H9 (cell line): ENCODE data around the gene PRRT2. TPM values are rescaled to one million over a fixed set of nuclear protein-coding genes. Genes with fewer than 3 reads are reported as not detected.
A peak's percentile ranks its signal among the peaks of the same experiment; 100 is the strongest.

Source experiments
- DNase-seq: peaks from one replicate; pipeline ENCODE4 v3.0.0-alpha.2; 2017
- H2AFZ ChIP-seq: one replicate; pipeline ENCODE4 v1.6.1; 2013; ENCODE audit warnings: mild to moderate bottlenecking, low read length, control low read depth, moderate library complexity
- H2AK5ac ChIP-seq: 2 replicates; pipeline ENCODE4 v1.6.1; 2013; ENCODE audit warnings: low read length, control low read depth, mixed read lengths; ENCODE audit not compliant: insufficient read length
- H2BK120ac ChIP-seq: one replicate; pipeline ENCODE4 v1.6.1; 2013; ENCODE audit warnings: low read depth, mild to moderate bottlenecking, low read length, control low read depth, inconsistent platforms; ENCODE audit not compliant: poor library complexity, severe bottlenecking
- H2BK12ac ChIP-seq: 2 replicates; pipeline ENCODE4 v1.6.1; 2013; ENCODE audit warnings: low read length, control low read depth, mixed read lengths, low read depth; ENCODE audit not compliant: insufficient read length
- H2BK15ac ChIP-seq: 2 replicates; pipeline ENCODE4 v1.6.1; 2013; ENCODE audit warnings: low read depth, low read length, control low read depth
- H2BK20ac ChIP-seq: one replicate; pipeline ENCODE4 v1.6.1; 2013; ENCODE audit warnings: low read depth, mild to moderate bottlenecking, low read length, control low read depth, inconsistent platforms; ENCODE audit not compliant: poor library complexity, severe bottlenecking
- H2BK5ac ChIP-seq: 2 replicates; pipeline ENCODE4 v1.6.1; 2013; ENCODE audit warnings: low read length, control low read depth, mixed read lengths; ENCODE audit not compliant: insufficient read length
- H3K14ac ChIP-seq: 2 replicates; pipeline ENCODE4 v1.6.1; 2013; ENCODE audit warnings: low read length, control low read depth; ENCODE audit not compliant: insufficient read depth
- H3K18ac ChIP-seq: 2 replicates; pipeline ENCODE4 v1.6.1; 2013; ENCODE audit warnings: low read depth, mild to moderate bottlenecking, mixed read lengths, low read length, control low read depth; ENCODE audit not compliant: insufficient read length
- H3K23ac ChIP-seq: 2 replicates; pipeline ENCODE4 v1.6.1; 2013; ENCODE audit warnings: low read length, control low read depth, mixed read lengths, low read depth; ENCODE audit not compliant: insufficient read length
- H3K23me2 ChIP-seq: 2 replicates; pipeline ENCODE4 v1.6.1; 2013; ENCODE audit warnings: low read depth, mild to moderate bottlenecking, mixed read lengths, low read length, control low read depth; ENCODE audit not compliant: insufficient read length, poor library complexity, severe bottlenecking
- H3K27ac ChIP-seq: 2 replicates; pipeline ENCODE4 v1.5.1; 2013; ENCODE audit warnings: low read length, control low read depth, mixed read lengths, low read depth; ENCODE audit not compliant: insufficient read length
- H3K27me3 ChIP-seq: 2 replicates; pipeline ENCODE4 v1.6.1; 2013; ENCODE audit warnings: low read length, control low read depth, inconsistent platforms; ENCODE audit not compliant: insufficient read depth
- H3K4ac ChIP-seq: 2 replicates; pipeline ENCODE4 v1.6.1; 2013; ENCODE audit warnings: low read depth, mild to moderate bottlenecking, control low read depth, inconsistent platforms, low read length, moderate library complexity
- H3K4me1 ChIP-seq: 2 replicates; pipeline ENCODE4 v1.6.1; 2013; ENCODE audit warnings: low read length, control low read depth, inconsistent platforms; ENCODE audit not compliant: insufficient read depth
- H3K4me2 ChIP-seq: 2 replicates; pipeline ENCODE4 v1.6.1; 2013; ENCODE audit warnings: low read length, control low read depth, mixed read lengths; ENCODE audit not compliant: insufficient read length, insufficient read depth
- H3K56ac ChIP-seq: 2 replicates; pipeline ENCODE4 v1.6.1; 2013; ENCODE audit warnings: low read depth, mild to moderate bottlenecking, mixed read lengths, low read length, control low read depth; ENCODE audit not compliant: insufficient read length
- H3K79me1 ChIP-seq: 2 replicates; pipeline ENCODE4 v1.6.1; 2013; ENCODE audit warnings: low read depth, mild to moderate bottlenecking, moderate library complexity, low read length, control low read depth, inconsistent platforms; ENCODE audit not compliant: insufficient read depth, poor library complexity, severe bottlenecking
- H3K79me2 ChIP-seq: 2 replicates; pipeline ENCODE4 v1.6.1; 2013; ENCODE audit warnings: low read length, control low read depth, inconsistent platforms; ENCODE audit not compliant: insufficient read depth
- H3K9ac ChIP-seq: 2 replicates; pipeline ENCODE4 v1.6.1; 2013; ENCODE audit warnings: low read length, control low read depth, mixed read lengths; ENCODE audit not compliant: insufficient read length; ENCODE audit errors: extremely low read depth
- H3K9me3 ChIP-seq: one replicate; pipeline ENCODE4 v1.6.1; 2013; ENCODE audit warnings: low read depth, low read length, inconsistent platforms; ENCODE audit not compliant: control insufficient read depth
- H3T11ph ChIP-seq: one replicate; pipeline ENCODE4 v1.6.1; 2013; ENCODE audit warnings: mild to moderate bottlenecking, low read length, control low read depth, inconsistent platforms
- H4K20me1 ChIP-seq: one replicate; pipeline ENCODE4 v1.6.1; 2013; ENCODE audit not compliant: control insufficient read depth, insufficient read length, insufficient read depth
- H4K5ac ChIP-seq: 2 replicates; pipeline ENCODE4 v1.6.1; 2013; ENCODE audit warnings: low read depth, mild to moderate bottlenecking, mixed read lengths, low read length, control low read depth; ENCODE audit not compliant: insufficient read length
- H4K8ac ChIP-seq: replicated peaks from 2 replicates; pipeline ENCODE4 v1.6.1; 2013; ENCODE audit warnings: low read length, control low read depth, mixed read lengths, low read depth; ENCODE audit not compliant: insufficient read length
- H4K91ac ChIP-seq: 2 replicates; pipeline ENCODE4 v1.6.1; 2013; ENCODE audit warnings: low read depth, mild to moderate bottlenecking, moderate library complexity, mixed read lengths, low read length, control low read depth; ENCODE audit not compliant: insufficient read length
- H3K27ac Mint-ChIP-seq, 3 experiments: 2 replicates in 2 of 3; 3 replicates in 1 of 3; pipeline ENCODE4 v1.8.0; 2020 to 2021; ENCODE audit warnings: mixed read lengths in 3 of 3, mild to moderate bottlenecking in 1 of 3, moderate library complexity in 1 of 3
- H3K27me3 Mint-ChIP-seq: 2 replicates; pipeline ENCODE4 v1.8.0; 2021; ENCODE audit warnings: low read depth, mild to moderate bottlenecking, moderate library complexity, mixed read lengths
- H3K36me3 Mint-ChIP-seq, 3 experiments: 2 replicates in 2 of 3; 3 replicates in 1 of 3; pipeline ENCODE4 v1.8.0; 2020 to 2021; ENCODE audit warnings: low read depth in 3 of 3, mixed read lengths in 3 of 3; ENCODE audit not compliant: insufficient read depth in 1 of 3
- H3K4me1 Mint-ChIP-seq, 2 experiments: 2 replicates each; pipeline ENCODE4 v1.8.0; 2020; ENCODE audit warnings: mixed read lengths in 2 of 2
- H3K4me3 Mint-ChIP-seq, 2 experiments: 2 replicates in 1 of 2; 3 replicates in 1 of 2; pipeline ENCODE4 v1.8.0; 2020 to 2021; ENCODE audit warnings: mild to moderate bottlenecking in 2 of 2, mixed read lengths in 2 of 2, moderate library complexity in 1 of 2
- H3K9me3 Mint-ChIP-seq, 2 experiments: 2 replicates in 1 of 2; 3 replicates in 1 of 2; pipeline ENCODE4 v1.8.0; 2020; ENCODE audit warnings: mild to moderate bottlenecking in 2 of 2, mixed read lengths in 2 of 2, moderate library complexity in 1 of 2
- WGBS: extraction: QIAGEN DNeasy Blood & Tissue Kit; methylation state at CpG from one replicate; pipeline ENCODE4 v1.1.7; 2013; ENCODE audit warnings: missing lambda C conversion rate, low lambda C conversion rate, mixed read lengths; ENCODE audit not compliant: insufficient read length; ENCODE audit errors: extremely low coverage; 5-methylcytosine and 5-hydroxymethylcytosine counted together
- total RNA-seq: library from RNA; stranded (reverse); gene quantifications from 2 replicates; pipeline ENCODE4 v1.2.1, GENCODE V29; 2021
- TF ChIP-seq, protein P1 (sequence below): fragments of 200-600 bp; sonication (generic); conservative IDR thresholded peaks from 3 replicates; pipeline ENCODE4 v1.8.0; 2021; ENCODE audit warnings: antibody characterized with exemption, mild to moderate bottlenecking

The PRRT2 gene
- total RNA-seq, 1 experiment from 2014 or later = 14.6 TPM

DNA sequence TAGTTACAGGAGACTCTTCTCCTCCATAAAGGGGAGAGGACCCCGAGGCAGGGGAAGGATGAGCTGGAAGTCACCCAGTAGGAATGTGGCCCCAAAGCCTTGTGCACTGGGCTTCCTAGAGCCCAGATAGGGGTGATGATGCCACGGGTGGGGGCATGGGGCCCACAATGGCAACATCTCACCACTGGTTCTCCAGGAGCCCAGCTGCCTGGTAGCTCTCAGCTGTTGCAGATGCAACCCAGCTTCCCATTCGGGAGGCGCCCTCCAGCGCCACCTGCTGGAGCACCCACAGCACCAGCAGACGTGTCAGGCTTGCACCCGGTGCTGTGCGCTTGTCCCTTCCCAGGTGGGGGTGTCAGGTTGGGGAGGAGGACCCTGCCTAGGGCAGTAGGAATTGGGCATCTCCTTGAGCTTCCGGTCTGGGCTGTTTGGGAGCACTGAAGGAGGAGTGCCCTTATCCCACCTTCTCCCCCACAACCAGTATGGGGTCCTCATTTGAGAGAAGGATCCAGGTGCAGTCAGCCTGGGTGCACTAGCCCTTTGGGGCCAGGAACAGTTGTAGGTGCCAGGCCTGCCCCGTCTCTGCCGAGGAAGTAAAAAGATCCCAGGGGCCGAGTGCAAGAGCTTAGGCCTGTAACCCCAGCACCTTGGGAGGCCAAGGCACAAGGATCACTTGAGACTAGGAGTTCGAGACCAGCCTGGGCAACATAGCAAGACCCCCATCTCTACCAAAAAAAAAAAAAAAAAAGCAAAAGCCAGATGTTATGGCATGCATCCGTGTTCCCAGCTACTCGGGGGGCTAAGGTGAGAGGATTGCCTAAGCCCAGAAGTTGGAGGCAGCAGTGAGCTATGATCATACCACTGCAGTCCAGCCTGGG, 36.7 kb downstream of the PRRT2 start:
- Histone ChIP-seq H3K23me2 (no peaks in the 10 kb centered on the region), H2BK12ac (no peak overlapping the region), H4K8ac (no peak overlapping the region), H3K79me1 (no peaks in the 10 kb centered on the region), H3K23ac (no peak overlapping the region), H3T11ph (no peak overlapping the region), H3K27ac (no peak overlapping the region), H3K9ac (no peak overlapping the region), H4K5ac (no peak overlapping the region), H2AFZ (no peak overlapping the region), H3K4me2 (no peak overlapping the region), H3K79me2 (no peaks in the 10 kb centered on the region), H2BK20ac (no peak overlapping the region), H2BK120ac (no peak overlapping the region), H2BK15ac (no peak overlapping the region), H3K56ac (no peak overlapping the region), H3K14ac (no peak overlapping the region), H2BK5ac (no peak overlapping the region), H3K4ac (no peak overlapping the region), H3K18ac (no peak overlapping the region), H4K20me1 (no peaks in the 10 kb centered on the region), H3K9me3 (no peaks in the 10 kb centered on the region), H3K27me3 (no peaks in the 10 kb centered on the region), H4K91ac (no peak overlapping the region), H2AK5ac (no peak overlapping the region), H3K4me1 (no peaks in the 10 kb centered on the region)
- Mint-ChIP-seq H3K4me1 (peaks cover 7 to 10% of the 10 kb centered on the region in 2 experiments), H3K9me3 (no peaks in the 10 kb centered on the region), H3K27ac (no peak overlapping the region), H3K36me3 (peaks cover 0 to 5% (median 0%) of the 10 kb centered on the region in 3 experiments; a peak in 2 of 7 replicates), H3K4me3 (no peak overlapping the region; a peak in 1 of 5 replicates), H3K27me3 (no peaks in the 10 kb centered on the region)
- peak; percentile 84 for DNase-seq
- WGBS = no CpG with 5 or more reads among the region's 15 CpGs
- TF ChIP-seq, protein P1, sequence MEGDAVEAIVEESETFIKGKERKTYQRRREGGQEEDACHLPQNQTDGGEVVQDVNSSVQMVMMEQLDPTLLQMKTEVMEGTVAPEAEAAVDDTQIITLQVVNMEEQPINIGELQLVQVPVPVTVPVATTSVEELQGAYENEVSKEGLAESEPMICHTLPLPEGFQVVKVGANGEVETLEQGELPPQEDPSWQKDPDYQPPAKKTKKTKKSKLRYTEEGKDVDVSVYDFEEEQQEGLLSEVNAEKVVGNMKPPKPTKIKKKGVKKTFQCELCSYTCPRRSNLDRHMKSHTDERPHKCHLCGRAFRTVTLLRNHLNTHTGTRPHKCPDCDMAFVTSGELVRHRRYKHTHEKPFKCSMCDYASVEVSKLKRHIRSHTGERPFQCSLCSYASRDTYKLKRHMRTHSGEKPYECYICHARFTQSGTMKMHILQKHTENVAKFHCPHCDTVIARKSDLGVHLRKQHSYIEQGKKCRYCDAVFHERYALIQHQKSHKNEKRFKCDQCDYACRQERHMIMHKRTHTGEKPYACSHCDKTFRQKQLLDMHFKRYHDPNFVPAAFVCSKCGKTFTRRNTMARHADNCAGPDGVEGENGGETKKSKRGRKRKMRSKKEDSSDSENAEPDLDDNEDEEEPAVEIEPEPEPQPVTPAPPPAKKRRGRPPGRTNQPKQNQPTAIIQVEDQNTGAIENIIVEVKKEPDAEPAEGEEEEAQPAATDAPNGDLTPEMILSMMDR = peak; percentile 98
